ENCODE results near the gene KCNMA1. TPM values are rescaled to one million over a fixed set of nuclear protein-coding genes. Genes with fewer than 3 reads are reported as not detected.

The KCNMA1 gene
- polyA plus RNA-seq, 1 of the 3 experiments (the other 2 are of a cell fraction): 107 TPM

GRCh38 chr10:76942628-76943416 is 694.8 kb downstream of the KCNMA1 start:
- Histone ChIP-seq H3K4me3 (ENCODE audit: low read depth in 2 of 2, low read length in 1 of 2) (no peak overlapping the region), H3K9me3 (no peaks in the 10 kb centered on the region), H3K4me2 (no peak overlapping the region), H3K9ac (no peak overlapping the region), H3K27ac (ENCODE audit: low read depth in 2 of 2, low read length in 1 of 2) (peak overlapping the region in 1 of 2 experiments; percentile 93; a peak in 2 of 4 replicates), H2AFZ (ENCODE audit: low read depth) (no peak overlapping the region), H3K27me3 (ENCODE audit: insufficient read depth) (no peaks in the 10 kb centered on the region), H3K4me1 (ENCODE audit: control insufficient read depth in 1 of 2, insufficient read depth in 2 of 2, low read depth in 1 of 2, low read length in 1 of 2) (peaks cover 0 to 42% of the 10 kb centered on the region in 2 experiments; a peak in 1 of 4 replicates), H3K79me2 (ENCODE audit: insufficient read depth) (no peaks in the 10 kb centered on the region), H4K20me1 (ENCODE audit: insufficient read depth) (no peaks in the 10 kb centered on the region), H3K9me2 (no peaks in the 10 kb centered on the region), H3K36me3 (replicated peaks in 1 of 2; ENCODE audit: control insufficient read depth in 1 of 2, insufficient read depth in 2 of 2, low read length in 1 of 2) (peaks cover 0 to 52% of the 10 kb centered on the region in 2 experiments), H3F3A (replicated peaks; ENCODE audit: insufficient read depth) (no peaks in the 10 kb centered on the region)
- TF ChIP-seq MXI1 (IDR thresholded peaks at IDR 0.05; ENCODE audit: low read depth, low read length) (0 out of 2 replicates have a peak, but pooled peaks have one; percentile 1), CTCF (IDR thresholded peaks at IDR 0.05) (no peak), YY1 (IDR thresholded peaks at IDR 0.05; ENCODE audit: low read depth) (no peak), EP300 (IDR thresholded peaks at IDR 0.05; ENCODE audit: borderline replicate concordance in 1 of 2, low read depth in 1 of 2, low read length in 1 of 2) (peak in 1 of 2 experiments; percentile 78; a peak in 1 of 4 replicates), RCOR1 (IDR thresholded peaks at IDR 0.05; ENCODE audit: low read length) (peak; percentile 18; the same call in 1 of the 2 replicates)
- POLR2A ChIA-PET: interaction anchor here (1.4 kb wide), 1 partner anchor 28 kb away, joined by 16 read pairs; no protein-coding TSS in a partner anchor
- WGBS (ENCODE audit: low lambda C conversion rate): 76% methylated on average over 8 of the region's 8 CpGs
- DNase-seq: peak; percentile 37
- CTCF ChIA-PET: interaction anchor here (0.9 to 1.9 kb wide), 7 partner anchors 10 to 396 kb away, joined by 3 to 10 read pairs (median 3); no protein-coding TSS in a partner anchor

- H3K9ac ChIP-seq: no peak overlapping the region
- 39% methylated on average over 2 of the region's 2 CpGs for whole genome bisulfite sequencing (ENCODE audit: low lambda C conversion rate)
- CTCF ChIA-PET: interaction anchor here (0.9 to 1.3 kb wide), 9 partner anchors 22 to 636 kb away, joined by 3 to 12 read pairs (median 3); no protein-coding TSS in a partner anchor
- TF ChIP-seq NFIC (IDR thresholded peaks at IDR 0.05; ENCODE audit: borderline replicate concordance) (no peak), GABPA (IDR thresholded peaks at IDR 0.05; ENCODE audit: low read depth) (no peak), GATA2 (CRISPR knock-in tag; IDR thresholded peaks at IDR 0.05) (peak; percentile 88), IRF3 (IDR thresholded peaks at IDR 0.05; ENCODE audit: low read depth, low read length) (no peak), FOXJ3 (CRISPR knock-in tag; IDR thresholded peaks at IDR 0.05) (peak; percentile 96), CHD2 (IDR thresholded peaks at IDR 0.05; ENCODE audit: low read length, partially characterized antibody) (peak; percentile 67), MAX (IDR thresholded peaks at IDR 0.05; ENCODE audit: low read depth) (no peak), RCOR1 (IDR thresholded peaks at IDR 0.05; ENCODE audit: low read length) (peak; percentile 70), PBX3 (IDR thresholded peaks at IDR 0.05) (no peak), EZH2phosphoT487 (IDR thresholded peaks at IDR 0.05; ENCODE audit: borderline replicate concordance, low read depth) (no peak), REST (IDR thresholded peaks at IDR 0.05; ENCODE audit: low read depth, low read length) (no peak), SMC3 (IDR thresholded peaks at IDR 0.05; ENCODE audit: low read depth, low read length) (peak; percentile 3; the same call in 1 of the 2 replicates)
Measured at GRCh38 chr10:76939933-76940468, 697.6 kb downstream of the KCNMA1 start.

More at GRCh38 chr10:76939933-76940468, 697.6 kb downstream of the KCNMA1 start:
- H3K9me2 ChIP-seq: no peaks in the 10 kb centered on the region
- POLR2A ChIA-PET: interaction anchor here (0.7 to 6.0 kb wide), 8 partner anchors 10 to 386 kb away, joined by 3 to 105 read pairs (median 4); no protein-coding TSS in a partner anchor
- no peaks in the 10 kb centered on the region for H3K9me3 ChIP-seq
- H3K79me2 ChIP-seq (ENCODE audit: insufficient read depth): no peaks in the 10 kb centered on the region
- no peak overlapping the region for H2AFZ ChIP-seq (ENCODE audit: low read depth)
- peak; percentile 46 for DNase-seq
- H3K4me1 ChIP-seq (ENCODE audit: control insufficient read depth in 1 of 2, insufficient read depth in 2 of 2, low read depth in 1 of 2, low read length in 1 of 2): peaks cover 0 to 65% of the 10 kb centered on the region in 2 experiments; a peak in 2 of 4 replicates
- no peaks in the 10 kb centered on the region for H4K20me1 ChIP-seq (ENCODE audit: insufficient read depth)
- no peak overlapping the region for H3K4me2 ChIP-seq
- H3K27me3 ChIP-seq (ENCODE audit: insufficient read depth): no peaks in the 10 kb centered on the region
- H3F3A ChIP-seq (replicated peaks; ENCODE audit: insufficient read depth): no peaks in the 10 kb centered on the region
- H3K27ac ChIP-seq (ENCODE audit: low read depth in 2 of 2, low read length in 1 of 2): peak overlapping the region in 1 of 2 experiments; percentile 95; a peak in 2 of 4 replicates
- no peak overlapping the region for H3K4me3 ChIP-seq (ENCODE audit: low read depth in 2 of 2, low read length in 1 of 2)
- peaks cover 0 to 40% of the 10 kb centered on the region in 2 experiments for H3K36me3 ChIP-seq (replicated peaks in 1 of 2; ENCODE audit: control insufficient read depth in 1 of 2, insufficient read depth in 2 of 2, low read length in 1 of 2)

All from SK-N-SH (cell line).